NCI-H460 (cell line): Measurements from ENCODE around the gene DROSHA. TPM values are rescaled to one million over a fixed set of nuclear protein-coding genes. Genes with fewer than 3 reads are reported as not detected.
"Not testable (repeated sequence)": the region's sequence is repeated elsewhere in the genome, so short reads cannot be mapped to it uniquely, and the experiment has no call there.

Experiments used
- DNase-seq: peaks from one replicate; pipeline ENCODE4 v3.0.0-alpha.2; 2016; ENCODE audit warnings: low read depth; ENCODE audit errors: extremely low read depth
- total RNA-seq: library from RNA; depleted of rRNA; stranded (reverse); fragments of >200 nt; shearing (Covaris generic); gene quantifications from 2 replicates; pipeline ENCODE4 v1.2.3, GENCODE V29; 2014

The DROSHA gene
- total RNA-seq, 1 experiment from 2014 or later: 39.0 TPM

DNA sequence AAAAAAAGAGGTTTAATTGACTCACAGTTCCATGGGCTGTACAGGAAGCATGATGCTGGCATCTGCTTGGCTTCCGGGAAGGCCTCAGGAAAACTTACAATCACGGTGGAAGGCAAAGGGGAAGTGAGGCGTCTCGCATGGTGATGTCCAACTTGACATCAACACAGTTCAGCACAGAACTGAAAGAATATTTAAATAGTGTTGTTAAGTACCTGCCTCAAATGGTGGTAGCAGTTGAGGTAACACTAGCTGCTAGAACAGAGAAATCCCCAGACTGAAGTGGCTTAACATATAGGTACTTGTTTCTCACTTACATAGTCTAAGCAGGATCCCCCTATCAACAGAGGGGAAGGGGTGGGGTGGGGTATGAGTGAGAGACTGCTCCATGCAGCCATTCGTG, 141.6 kb downstream of the DROSHA start:
- DNase-seq: no peak

DNA sequence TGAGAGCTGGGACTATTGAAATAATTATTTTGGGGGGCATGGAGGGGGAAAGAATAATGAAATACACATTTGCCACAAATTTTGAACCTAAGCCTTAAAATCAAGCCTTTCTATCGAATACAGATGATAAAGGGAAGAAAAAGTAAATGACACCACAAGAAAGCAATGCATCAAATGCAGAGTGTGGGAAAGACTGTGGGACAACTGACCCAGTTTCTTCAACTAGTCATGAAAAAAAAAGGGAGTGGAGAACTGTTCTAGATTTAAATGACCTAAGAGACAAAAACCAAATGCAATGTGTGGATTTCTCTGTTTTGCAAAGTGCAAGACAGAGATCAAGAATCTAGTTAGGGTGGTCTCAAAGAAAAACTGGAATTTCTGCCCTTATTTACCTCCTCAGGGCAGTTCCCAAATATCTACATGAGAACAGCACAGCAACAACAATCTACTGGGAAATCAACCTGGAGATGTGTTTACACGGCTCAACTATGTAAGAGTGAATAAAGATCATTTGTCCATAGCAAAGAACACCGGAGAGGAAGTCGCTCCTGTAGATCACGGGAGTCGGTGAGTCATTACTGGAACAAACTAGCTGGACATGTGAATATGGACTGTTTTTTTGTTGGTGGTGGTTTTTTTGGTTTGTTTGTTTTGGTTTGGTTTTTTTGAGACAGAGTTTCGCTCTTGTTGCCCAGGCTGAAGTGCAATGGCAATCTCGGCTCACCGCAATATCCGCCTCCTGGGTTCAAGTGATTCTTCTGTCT, 145.9 kb downstream of the DROSHA start:
- no peak for DNase-seq

DNA sequence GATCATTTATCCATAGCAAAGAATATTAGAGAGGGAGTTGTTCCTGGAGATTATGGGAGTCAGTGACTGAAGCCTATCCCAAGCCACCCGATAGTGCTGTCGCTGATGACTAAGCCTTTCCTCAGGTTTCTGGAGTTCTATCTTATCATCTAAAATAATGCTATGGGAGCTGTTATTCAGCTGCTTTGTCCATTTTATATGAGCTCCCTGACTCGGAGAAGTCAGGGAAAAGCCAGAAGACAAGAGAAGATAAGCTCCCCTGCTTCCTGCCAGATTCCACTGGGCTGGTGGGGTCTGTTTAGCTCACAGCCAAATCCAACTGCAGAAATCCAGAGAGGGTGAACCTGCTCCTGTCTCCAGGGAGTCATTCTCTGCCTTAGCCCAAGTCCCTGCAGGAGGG, 148.2 kb downstream of the DROSHA start:
- no peak for DNase-seq

DNA sequence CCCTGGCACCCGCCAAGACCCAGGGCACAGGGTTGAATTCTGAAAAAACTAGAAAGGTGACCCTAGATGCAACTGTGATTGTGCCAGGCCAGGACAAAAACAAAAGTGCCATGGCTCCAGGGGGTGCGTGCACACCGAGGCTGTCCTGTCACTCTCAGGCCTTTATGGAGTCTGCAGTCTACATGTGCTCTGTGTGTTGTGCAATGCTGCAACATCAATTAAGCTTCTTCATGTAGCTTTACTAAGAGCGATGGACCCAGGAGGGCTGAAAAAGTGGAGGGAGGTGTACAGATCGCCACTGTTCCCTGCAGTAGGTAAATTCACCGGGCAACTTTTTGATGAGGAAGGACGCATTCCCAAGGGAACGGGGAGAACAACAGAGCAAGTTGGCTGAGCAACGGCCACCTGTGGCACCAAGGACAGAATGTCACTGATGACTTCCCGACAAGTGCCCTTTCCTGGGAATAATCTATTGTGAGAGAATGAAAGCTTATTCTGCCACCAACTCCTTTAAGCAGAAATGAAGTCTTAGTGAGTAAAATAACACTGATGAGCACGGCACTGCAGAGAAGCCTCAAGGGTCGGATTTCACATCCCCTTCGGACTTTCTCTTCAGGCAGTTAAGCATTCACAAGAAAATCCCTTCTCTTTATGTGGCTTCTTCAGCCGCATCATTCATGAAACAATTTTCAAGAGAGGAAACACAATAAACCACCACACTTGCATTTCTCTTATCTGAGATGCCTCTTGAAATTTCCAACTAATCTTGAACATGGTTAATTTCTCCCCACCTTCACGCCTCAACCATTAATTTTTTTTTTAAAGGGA, 149.6 kb downstream of the DROSHA start:
- no peak for DNase-seq

DNA sequence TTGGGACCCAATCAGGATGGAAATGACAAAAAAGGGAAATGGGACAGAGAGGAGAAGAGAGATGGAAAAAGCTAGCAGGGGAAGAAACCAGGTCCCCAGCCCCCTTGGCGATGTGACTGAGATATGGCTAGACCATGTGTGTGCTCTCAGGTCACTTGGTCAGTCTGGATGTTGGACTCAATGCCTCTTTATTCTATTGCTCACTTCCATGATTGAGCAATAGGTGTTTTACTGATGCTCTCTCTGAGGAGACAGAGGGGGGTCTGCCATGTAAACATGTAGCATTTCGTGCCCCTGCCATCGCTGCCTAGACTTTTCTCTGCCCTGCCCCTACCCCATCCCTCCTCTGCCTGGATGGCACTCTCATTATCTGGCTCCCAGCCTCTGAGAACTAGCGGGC, 150.6 kb downstream of the DROSHA start:
- DNase-seq: no peak

DNA sequence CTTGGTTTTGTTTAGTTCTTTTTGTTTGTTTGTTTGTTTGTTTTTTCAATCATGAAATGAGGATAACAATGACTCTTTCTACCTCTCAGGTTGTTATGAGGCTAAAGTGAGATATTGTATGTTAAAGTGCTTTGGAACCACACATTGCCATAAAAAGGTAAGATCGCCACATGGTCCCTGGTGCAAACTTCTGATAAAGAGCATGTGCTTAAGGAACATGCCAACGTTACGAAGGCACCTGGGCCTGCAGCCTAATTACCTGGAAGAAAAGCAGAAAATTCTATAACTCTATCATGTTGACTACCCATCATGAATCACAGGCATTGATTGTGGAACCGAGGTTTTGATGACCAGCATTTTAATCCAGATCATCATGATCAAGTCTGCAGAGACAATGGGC, 151.8 kb downstream of the DROSHA start:
- DNase-seq: no peak

DNA sequence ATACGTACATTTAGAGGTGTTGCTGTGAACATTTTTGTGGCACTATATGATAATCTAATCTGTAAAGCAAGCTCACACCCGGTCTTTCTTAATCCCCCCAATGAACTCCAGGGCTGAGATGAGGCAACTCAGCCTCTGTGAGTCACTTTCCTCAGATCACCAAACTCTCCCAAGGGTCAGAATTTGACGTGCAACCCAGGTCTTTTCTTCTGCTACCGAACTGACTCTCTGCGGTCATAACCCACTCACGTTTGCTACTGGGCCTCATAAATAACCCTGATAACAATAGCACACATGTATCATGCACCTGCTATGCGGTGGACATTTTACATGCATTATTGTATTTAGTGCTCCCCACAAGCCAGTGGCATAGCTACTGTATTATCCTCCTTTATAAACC, 153.1 kb downstream of the DROSHA start:
- no peak for DNase-seq

DNA sequence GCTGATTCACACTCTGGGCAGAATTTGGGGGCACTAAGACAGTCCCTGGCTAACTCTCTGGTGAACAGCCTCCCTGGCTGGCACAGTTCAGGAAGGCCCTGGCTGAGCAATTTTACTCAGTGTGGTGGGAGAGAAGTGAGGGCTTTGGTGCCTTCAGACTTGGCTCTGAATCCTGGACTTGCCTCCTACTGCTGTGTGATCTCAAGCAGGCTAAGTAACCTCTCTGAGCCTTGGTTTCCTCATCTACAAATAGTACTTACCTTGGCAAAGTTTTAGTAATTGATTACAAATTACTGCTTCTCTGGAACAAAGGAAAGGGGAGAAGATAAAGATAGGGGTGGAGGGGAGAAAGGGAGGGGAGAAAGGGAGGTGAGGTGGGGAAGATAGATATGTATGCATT, 153.8 kb downstream of the DROSHA start:
- no peak for DNase-seq

DNA sequence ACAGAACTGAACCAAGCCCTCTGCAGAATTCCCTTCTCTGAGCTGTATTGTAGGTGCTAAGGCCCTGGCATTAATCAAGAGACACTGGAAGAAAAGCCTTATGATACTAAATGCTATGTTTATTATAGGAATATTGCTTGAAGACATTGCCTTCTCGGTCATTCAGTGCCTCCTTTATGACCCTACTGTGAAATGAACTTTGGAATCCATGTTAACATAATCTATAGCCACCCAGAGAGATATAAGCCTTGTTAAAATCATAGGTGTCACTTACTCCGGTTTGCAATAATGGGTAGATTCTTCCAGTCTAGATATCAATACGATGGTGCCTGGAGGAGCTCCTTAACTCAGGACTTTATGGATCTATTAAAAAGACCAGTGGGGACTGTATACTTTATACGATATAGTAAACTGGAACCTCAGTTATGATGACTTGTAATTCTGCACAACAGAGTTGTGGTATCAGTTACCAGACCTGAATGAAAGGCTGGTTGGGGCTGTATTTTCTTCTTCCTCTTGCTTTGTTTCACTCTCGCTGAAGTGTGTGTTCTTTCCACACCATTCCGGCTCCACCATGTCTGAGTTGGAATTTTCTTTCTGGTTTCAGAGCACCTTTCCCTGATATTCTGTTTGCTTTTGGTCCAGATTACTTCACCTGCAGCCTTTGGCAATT, 154.5 kb downstream of the DROSHA start:
- DNase-seq: no peak

DNA sequence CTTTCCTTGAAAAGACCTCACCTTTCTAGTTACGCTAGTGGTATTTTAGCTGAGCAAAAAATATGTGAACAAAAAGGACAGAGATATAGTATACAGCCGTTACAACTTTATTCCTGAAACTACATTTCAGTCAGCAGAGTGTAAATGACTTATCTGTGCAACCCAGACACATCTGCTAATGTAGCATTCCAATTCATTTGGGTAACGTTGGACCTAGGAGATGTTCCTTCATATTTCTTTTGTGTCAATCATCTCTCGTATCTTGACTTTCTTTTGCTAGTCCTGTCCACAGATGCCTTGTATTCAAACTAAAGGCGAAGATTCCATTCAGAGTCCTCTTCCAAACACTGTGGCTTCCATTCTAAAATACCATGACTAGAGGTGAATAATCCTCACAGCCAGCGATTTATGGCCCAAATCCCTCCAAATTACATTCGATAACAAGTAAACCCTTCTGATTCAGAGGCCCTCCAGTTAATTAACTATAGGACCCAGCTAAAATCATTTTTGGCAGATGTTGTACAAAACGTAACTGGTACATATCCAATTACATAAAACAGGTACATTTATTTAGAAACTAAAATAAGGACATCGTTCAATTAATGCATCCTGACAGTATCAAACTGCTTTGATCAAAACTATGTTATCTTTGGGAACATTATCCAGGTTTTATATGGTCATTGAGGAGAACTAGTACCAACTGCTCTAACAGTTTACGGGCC, 155.7 kb downstream of the DROSHA start:
- no peak for DNase-seq

DNA sequence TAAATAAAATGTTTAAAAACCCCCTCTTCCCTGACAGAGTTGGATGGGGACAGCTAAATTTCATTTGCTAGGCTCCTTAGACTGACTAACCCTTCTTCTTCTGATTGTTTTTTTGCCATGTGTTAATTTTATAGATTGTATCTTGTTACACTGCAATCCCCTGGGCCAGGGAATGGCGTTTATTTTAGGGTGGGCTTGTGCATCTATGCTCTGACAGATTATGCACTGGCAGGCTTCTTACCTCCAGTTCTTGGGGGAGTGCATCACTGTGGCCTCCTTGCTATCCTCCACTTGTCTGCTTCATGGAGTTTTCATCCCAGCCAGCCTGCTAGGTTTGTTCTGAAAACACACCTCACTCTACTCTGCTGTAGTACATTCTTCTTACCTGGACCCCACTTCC, 159.8 kb downstream of the DROSHA start:
- DNase-seq: no peak

DNA sequence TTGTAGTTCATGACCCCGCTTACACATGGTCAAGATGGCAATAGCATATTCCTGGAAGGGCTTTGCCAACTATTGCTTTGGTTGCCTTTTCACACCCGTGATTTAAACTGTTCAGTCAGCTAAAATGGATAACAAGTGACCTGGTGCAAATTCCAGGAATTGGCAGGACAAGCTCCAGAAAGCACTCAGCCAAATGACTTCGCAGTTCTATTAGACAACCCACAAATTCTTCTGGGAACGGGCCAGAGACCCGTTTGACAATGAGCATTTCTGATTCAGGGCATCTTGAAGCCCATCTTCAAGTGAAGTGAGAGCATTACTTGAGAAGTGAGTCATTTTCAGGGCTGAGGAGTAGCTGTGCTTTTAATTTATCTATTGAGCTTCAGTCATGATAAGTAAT, 165.0 kb downstream of the DROSHA start:
- DNase-seq: no peak

DNA sequence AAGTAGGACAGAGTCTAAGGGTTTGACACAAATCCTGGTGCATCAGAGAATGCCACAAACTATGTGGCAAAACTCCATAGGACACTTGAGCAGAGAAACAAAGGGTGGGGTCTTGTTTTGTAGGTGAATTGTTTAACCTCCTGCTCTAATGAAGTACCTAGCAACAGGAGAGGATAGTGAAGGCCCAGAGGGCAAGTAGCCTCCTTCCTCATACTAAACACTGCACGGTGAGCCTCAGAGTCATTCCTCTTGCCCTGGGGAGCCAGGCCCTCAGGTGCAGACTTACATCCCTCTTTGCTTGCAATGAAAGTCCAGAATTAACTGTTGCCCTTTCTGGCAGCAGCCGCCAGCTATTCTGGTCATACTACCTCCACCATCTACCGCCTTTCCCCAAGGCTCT, 166.1 kb downstream of the DROSHA start:
- DNase-seq: no peak

DNA sequence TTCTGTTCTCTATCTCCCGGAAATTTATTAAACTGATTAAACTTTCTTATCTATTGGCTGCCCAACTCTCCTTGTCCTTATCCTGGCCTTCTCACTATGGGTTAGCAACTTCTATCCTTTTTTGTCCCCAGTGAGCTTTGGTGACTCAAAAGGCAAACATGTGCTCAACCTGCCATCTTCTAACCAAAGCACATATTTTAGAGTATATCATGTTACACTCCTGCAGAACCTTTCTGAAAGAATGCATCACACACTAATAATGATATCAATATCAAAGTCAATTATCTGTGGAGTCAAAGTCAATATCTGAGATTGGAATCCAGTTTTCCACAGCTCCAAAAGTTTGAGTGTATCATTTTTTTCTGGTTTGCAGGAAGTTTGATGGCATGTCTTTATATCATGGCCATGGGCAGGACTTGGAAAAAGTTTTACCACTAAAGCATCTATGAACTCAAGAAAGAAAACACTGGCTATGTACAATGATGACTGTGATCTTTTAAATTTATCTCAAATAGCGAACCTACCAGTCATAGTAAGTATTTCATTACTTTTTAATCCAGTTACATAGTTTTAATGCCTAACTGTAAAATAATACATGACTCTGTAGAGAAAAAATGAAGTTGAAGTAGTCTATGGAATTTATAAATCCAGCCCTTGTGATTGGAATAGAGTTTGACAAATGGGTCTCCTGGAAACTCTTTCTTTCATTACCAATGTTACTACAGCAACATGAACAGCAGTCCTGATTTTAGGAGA, 166.8 kb downstream of the DROSHA start:
- no peak for DNase-seq

DNA sequence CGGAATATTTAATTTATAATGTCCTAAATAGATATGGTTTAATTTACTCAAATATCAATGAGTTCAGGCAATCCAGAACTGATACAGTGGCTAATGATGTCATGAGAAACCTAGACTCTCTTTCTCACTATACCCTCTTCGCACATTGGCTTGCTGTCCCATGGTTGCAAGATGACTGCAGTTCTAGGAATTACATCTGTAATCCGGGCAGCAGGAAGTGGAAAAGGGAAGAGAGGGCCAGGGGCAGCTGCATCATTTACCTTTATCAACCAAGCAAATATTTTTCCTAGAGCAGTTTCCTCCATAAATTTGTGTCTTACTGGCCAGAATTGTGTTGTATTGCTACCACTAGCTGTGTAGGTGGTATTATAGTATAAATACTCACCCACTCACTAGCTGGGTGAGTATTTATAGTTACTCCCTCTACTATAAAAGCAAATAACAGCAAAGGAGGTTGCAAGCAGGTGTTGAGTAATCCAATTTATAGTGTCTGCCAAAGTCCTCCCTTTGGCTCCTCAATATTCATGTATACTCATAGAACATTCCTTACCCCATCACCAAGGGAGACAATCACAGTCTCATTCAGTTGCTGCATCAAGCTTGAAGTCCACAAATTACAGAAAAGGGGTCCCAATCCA, 168.8 kb downstream of the DROSHA start:
- no peak for DNase-seq

DNA sequence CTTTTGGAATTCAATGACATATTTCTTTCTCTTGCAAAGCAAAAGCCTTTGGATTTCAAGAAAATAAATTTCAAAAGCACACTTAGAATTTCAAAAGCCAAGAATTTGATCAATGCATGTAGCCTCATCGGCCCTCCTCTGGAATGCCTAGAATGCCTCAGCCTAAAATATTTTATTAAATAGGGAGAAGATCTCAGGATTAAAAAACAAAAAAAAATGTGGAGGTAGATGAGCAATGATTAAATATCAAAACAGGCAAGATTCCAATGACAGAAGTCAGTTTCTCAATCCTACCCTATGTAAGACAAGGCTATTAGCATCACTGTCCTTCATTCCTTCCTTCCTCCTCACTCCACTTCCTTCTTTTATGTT, 169.4 kb downstream of the DROSHA start:
- DNase-seq: no peak

DNA sequence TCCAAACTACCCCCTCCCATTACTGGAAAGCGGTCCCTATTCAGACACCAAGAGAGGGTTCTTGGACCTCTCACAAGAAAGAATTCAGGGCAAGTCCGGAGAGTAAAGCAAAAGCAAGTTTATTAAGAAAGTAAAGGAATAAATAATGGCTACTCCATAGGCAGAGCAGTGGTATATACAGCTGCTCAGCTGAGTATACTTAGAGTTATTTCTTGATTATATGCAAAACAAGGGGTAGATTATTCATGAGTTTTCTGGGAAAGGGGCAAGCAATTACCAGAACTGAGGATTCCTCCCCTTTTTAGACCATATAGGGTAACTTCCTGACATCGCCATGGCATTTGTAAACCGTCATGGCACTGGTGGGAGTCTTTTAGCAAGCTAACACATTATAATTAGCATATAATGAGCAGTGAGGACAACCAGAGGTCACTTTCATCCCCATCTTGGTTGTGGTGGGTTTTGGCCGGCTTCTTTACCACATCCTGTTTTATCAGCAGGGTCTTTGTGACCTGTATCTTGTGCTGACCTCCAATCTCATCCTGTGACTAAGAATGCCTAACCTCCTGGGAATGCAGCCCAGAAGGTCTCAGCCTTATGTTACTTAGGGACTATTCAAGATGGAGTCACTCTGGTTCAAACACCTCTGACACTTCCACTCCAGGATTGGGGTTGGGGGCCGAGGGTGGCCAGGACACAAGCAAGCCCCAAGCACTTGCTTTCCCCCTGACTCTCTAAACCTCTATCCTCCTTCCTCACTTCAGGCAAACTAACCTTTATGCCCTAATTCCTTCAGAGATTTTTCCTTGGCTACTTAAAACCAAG, 170.0 kb downstream of the DROSHA start:
- not testable (repeated sequence) for DNase-seq

DNA sequence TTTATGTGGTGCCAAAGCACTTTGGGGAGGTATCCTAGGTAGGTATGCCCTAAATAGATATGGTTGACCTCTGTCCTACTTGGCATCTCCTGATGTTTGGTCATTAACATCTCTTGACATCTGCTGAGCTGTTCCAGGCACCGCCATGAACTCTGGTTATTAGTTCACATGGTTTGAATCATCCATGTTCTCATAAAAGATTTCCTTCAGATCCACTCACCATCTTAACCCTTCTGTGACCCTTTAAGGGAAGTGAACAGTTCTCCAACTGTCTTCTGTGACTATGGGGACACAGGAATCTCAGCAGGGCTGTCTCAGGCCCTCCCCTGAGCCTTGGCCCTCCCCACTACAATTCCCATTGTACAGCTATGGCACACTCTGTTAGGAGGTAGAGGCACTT, 170.7 kb downstream of the DROSHA start:
- no peak for DNase-seq

DNA sequence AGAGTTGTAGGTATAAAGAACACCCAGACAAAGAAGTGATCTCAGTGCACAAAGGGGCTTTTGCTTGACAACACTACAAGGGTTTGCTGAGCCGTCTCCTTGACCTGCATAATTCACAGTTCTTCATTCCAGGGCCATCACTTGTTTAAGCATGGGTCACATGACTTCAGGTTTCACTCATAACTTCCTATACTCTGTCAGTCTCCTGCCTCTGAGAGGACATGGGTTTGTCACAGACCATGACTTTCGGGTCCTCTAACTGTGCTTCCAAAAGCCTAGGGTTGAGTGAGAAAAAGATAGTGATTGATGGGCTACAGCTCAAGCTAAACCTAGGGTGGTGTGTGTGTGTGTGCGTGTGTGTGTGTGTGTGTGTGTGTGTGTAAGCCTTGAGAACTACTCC, 172.1 kb downstream of the DROSHA start:
- no peak for DNase-seq
